Adrenal gland (tissue), 12 donors: ENCODE measurements around the gene ID2. TPM values are rescaled to one million over a fixed set of nuclear protein-coding genes. Genes with fewer than 3 reads are reported as not detected.

Experiments used
- DNase-seq, 7 donors: peaks; one replicate each; pipeline ENCODE4 v3.0.0-alpha.2; 2019 to 2020
- H3K27ac ChIP-seq, 5 donors: fragments of 200-600 bp; sonication (generic) in 4 of 5; 1 replicate in 3 of 5; 2 replicates in 2 of 5; pipeline versions ENCODE4 v1.5.1 to v1.8.0; 2016 to 2020; ENCODE audit warnings: mild to moderate bottlenecking in 1 of 5
- H3K27me3 ChIP-seq: fragments of 200-600 bp; 2 replicates; pipeline ENCODE4 v1.8.0; 2021
- H3K36me3 ChIP-seq, 2 donors: fragments of 200-600 bp; replicated peaks in 1 of 2; 1 replicate in 1 of 2; 2 replicates in 1 of 2; pipeline versions ENCODE4 v1.5.1 to v1.8.0; 2018 to 2022
- H3K4me1 ChIP-seq, 2 donors: fragments of 200-600 bp; replicated peaks in 1 of 2; 1 replicate in 1 of 2; 2 replicates in 1 of 2; pipeline versions ENCODE4 v1.5.1 to v1.8.0; 2018 to 2021
- H3K4me3 ChIP-seq, 4 donors: fragments of 200-600 bp; sonication (generic) in 3 of 4; one replicate each; pipeline ENCODE4 v1.5.1; 2016 to 2018
- H3K9me3 ChIP-seq, 3 donors: fragments of 200-600 bp; sonication (generic) in 1 of 3; replicated peaks in 1 of 3; 1 replicate in 2 of 3; 2 replicates in 1 of 3; pipeline versions ENCODE4 v1.5.1 to v1.8.0; 2016 to 2021
- POLR2A ChIP-seq, 2 donors: fragments of 450-650 bp; IDR thresholded peaks; one replicate each; pipeline ENCODE4 v1.6.1; 2017; ENCODE audit warnings: antibody characterized with exemption in 2 of 2, mild to moderate bottlenecking in 2 of 2, moderate library complexity in 1 of 2
- WGBS, 4 donors: extraction: QIAGEN DNeasy Blood & Tissue Kit in 2 of 4; methylation state at CpG; one replicate each; pipeline versions ENCODE4 v1.1.5 to v1.1.7; 2013 to 2017; 5-methylcytosine and 5-hydroxymethylcytosine counted together
- intact Hi-C, 2 donors: fragments of 100-400 bp; cut with DNase I; formaldehyde crosslinking; loops; one replicate each; pipeline versions ENCODE4 v1.14.1 to v1.15.0; 2022 to 2023
- polyA plus RNA-seq, 3 donors: library from polyadenylated mRNA; stranded (reverse); fragments of 200-250 nt in 2 of 3; fragments of 350-450 nt in 1 of 3; fragmentation: Illumina TruSeq in 1 of 3; extraction: RNeasy Lipid Tissue Mini Kit (QIAGEN cat#74804) in 1 of 3; gene quantifications; one replicate each; pipeline ENCODE4 v1.2.3, GENCODE V29; 2013 to 2014
- total RNA-seq, 9 donors: library from RNA; depleted of rRNA in 4 of 9; stranded (reverse); fragments of >200 nt in 4 of 9; fragments of 120-200 nt in 1 of 9; fragmentation: NEBNext Ultra II Directional in 1 of 9; extraction: Animal tissue kit (Norgen Biotek cat#: 25700) in 1 of 9; gene quantifications; one replicate each; pipeline versions ENCODE4 v1.1.0 to v1.2.4, GENCODE V29; 2013 to 2023
- TF ChIP-seq, protein P1 (sequence below), 6 experiments: fragments of 450-650 bp in 4 of 6; fragments of 200-600 bp in 2 of 6; sonication (generic) in 1 of 6; IDR thresholded peaks; 1 replicate in 5 of 6; 2 replicates in 1 of 6; pipeline versions ENCODE4 v1.5.1 to v1.8.0; 2016 to 2021; ENCODE audit warnings: antibody characterized with exemption in 6 of 6, mild to moderate bottlenecking in 2 of 6, moderate library complexity in 1 of 6
- donor health status: healthy with polysubstance abuse.
- donor health status: Bipolar disorder and iron deficiency.
- donor health status: DM: yes; HTN: yes; CAD: no.
- donor health status: DM: no; HTN: no; CAD: no.
- donor health status: DM: no; HTN: no; CAD: no.
- donor health status: DM: yes; HTN: yes; CAD: no.

The ID2 gene
- total and polyA plus RNA-seq, 12 donors: 80.7 to 468 (median 132) TPM

- peak; percentile 62 to 84 (median 78) for DNase-seq
- Histone ChIP-seq H3K4me3 (peak overlapping the region in 3 of 4 donors; percentile 31 to 76 (median 70)), H3K27me3 (no peaks in the 10 kb centered on the region), H3K9me3 (no peaks in the 10 kb centered on the region), H3K4me1 (peaks cover 12 to 14% of the 10 kb centered on the region in 2 donors), H3K27ac (peak overlapping the region; percentile 43 to 91 (median 79)), H3K36me3 (no peaks in the 10 kb centered on the region)
- 1 to 6% (median 1%) methylated on average over 7 to 87 of the region's 87 CpGs for WGBS, 4 donors
- TF ChIP-seq, protein P1, sequence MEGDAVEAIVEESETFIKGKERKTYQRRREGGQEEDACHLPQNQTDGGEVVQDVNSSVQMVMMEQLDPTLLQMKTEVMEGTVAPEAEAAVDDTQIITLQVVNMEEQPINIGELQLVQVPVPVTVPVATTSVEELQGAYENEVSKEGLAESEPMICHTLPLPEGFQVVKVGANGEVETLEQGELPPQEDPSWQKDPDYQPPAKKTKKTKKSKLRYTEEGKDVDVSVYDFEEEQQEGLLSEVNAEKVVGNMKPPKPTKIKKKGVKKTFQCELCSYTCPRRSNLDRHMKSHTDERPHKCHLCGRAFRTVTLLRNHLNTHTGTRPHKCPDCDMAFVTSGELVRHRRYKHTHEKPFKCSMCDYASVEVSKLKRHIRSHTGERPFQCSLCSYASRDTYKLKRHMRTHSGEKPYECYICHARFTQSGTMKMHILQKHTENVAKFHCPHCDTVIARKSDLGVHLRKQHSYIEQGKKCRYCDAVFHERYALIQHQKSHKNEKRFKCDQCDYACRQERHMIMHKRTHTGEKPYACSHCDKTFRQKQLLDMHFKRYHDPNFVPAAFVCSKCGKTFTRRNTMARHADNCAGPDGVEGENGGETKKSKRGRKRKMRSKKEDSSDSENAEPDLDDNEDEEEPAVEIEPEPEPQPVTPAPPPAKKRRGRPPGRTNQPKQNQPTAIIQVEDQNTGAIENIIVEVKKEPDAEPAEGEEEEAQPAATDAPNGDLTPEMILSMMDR (IDR thresholded peaks at IDR 0.05): no peak
- peak; percentile 42 to 54 for TF ChIP-seq POLR2A (IDR thresholded peaks at IDR 0.05)
- intact Hi-C loops: loop anchor here (5.0 to 10.0 kb wide), 3 partner anchors 170 to 1258 kb away; no protein-coding TSS in a partner anchor
Observed at GRCh38 chr2:8684878-8685696, 3.2 kb downstream of the ID2 start.

DNA sequence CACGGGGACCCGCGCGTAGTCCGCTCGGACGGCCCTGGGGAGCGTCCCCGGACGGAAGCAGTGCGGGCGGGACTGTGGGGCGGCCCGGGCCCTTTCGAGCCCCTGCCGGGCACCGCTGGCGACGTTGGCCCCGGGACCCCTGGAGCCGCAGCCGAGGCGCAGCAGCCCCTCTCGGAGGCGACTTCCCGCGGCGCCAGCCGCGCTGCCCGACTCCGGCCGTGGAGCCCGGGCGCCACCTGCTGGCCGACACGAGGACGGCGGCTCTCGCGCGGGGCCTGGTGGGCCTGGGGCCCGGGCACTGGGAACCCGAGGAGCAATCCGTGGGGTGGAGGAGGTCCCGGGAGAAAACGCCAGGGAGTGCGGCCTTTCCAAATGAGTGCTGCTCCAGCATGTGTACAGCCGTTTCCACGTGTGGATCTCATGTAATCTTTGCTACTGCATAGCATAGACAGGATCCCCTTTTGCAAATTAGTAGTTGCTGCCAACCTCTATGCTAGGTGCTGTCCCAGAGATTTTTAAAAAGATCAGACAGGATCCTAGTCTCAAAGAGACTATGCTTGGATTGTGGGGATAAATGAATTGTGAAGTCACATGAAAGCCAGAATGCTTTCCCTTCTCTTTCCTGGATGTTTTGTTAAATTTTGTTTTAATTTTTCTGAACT is 4.0 kb downstream of the ID2 start:
- intact Hi-C loops: loop anchor here (5.0 to 10.0 kb wide), 3 partner anchors 171 to 1259 kb away; no protein-coding TSS in a partner anchor
- TF ChIP-seq POLR2A (IDR thresholded peaks at IDR 0.05): peak in 1 of 2 donors; percentile 10
- TF ChIP-seq, protein P1 (IDR thresholded peaks at IDR 0.05): peak; percentile 51 to 100 (median 82)
- DNase-seq: peak; percentile 52 to 80 (median 71)
- H3K27me3 ChIP-seq: no peaks in the 10 kb centered on the region
- peak overlapping the region; percentile 43 to 91 (median 79) for H3K27ac ChIP-seq
- peak overlapping the region in 2 of 4 donors; percentile 70 to 76 for H3K4me3 ChIP-seq
- no peaks in the 10 kb centered on the region for H3K9me3 ChIP-seq
- H3K4me1 ChIP-seq: peaks cover 4 to 9% of the 10 kb centered on the region in 2 donors
- H3K36me3 ChIP-seq: no peaks in the 10 kb centered on the region
- WGBS, 4 donors: 0% methylated on average over 2 to 50 of the region's 50 CpGs

GRCh38 chr2:8691859-8692437 is 10.1 kb downstream of the ID2 start:
- Histone ChIP-seq H3K27ac (peak overlapping the region in 3 of 5 donors; percentile 2 to 59 (median 52)), H3K27me3 (no peaks in the 10 kb centered on the region), H3K4me1 (peaks cover 10 to 14% of the 10 kb centered on the region in 2 donors), H3K9me3 (no peaks in the 10 kb centered on the region), H3K36me3 (no peaks in the 10 kb centered on the region), H3K4me3 (no peak overlapping the region)
- peak in 5 of 7 donors; percentile 37 to 56 (median 46) for DNase-seq
- intact Hi-C loops: loop anchor here in 1 of 2 donors (10.0 kb wide), 1 partner anchor 63 kb away; no protein-coding TSS in a partner anchor
- no peak for TF ChIP-seq POLR2A (IDR thresholded peaks at IDR 0.05)
- TF ChIP-seq, protein P1 (IDR thresholded peaks at IDR 0.05): no peak
- 43 to 58% (median 52%) methylated on average over 9 of the region's 9 CpGs for WGBS, 4 donors

DNA sequence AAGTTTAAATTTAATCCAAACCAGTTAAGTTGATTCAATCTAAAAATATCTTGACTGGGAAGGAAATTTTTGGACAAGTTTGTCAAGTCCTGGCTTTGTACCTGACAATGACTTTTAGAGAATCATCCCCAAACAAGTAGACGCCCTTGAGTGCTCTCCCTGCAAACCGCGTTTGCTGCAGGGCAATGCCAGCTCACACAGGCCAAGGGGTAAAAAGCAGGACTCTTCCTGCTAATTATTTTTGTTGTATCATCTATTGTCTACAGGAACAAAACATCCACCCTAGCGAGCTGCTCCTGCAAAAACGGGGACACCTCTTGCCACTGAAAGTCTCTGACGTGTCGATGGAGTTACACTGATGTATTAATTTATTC is 10.9 kb downstream of the ID2 start:
- 35 to 47% (median 40%) methylated on average over 7 of the region's 7 CpGs for WGBS, 4 donors
- peak overlapping the region in 1 of 4 donors; percentile 41 for H3K4me3 ChIP-seq
- H3K9me3 ChIP-seq: no peaks in the 10 kb centered on the region

More for the DNA sequence above, 10.9 kb downstream of the ID2 start:
- TF ChIP-seq POLR2A (IDR thresholded peaks at IDR 0.05): no peak
- TF ChIP-seq, protein P1 (IDR thresholded peaks at IDR 0.05): no peak
- Histone ChIP-seq H3K36me3 (no peaks in the 10 kb centered on the region), H3K27me3 (no peaks in the 10 kb centered on the region), H3K27ac (peak overlapping the region in 1 of 5 donors; percentile 52), H3K4me1 (peaks cover 10 to 14% of the 10 kb centered on the region in 2 donors)
- intact Hi-C loops: loop anchor here in 1 of 2 donors (10.0 kb wide), 1 partner anchor 62 kb away; no protein-coding TSS in a partner anchor
- no peak for DNase-seq
